ENCODE measurements around the gene ABCG1. TPM values are rescaled to one million over a fixed set of nuclear protein-coding genes. Genes with fewer than 3 reads are reported as not detected.

Gene ABCG1
- total RNA-seq, 2 donors from 2014 or later = 11.8 to 12.4 TPM

- no peak for DNase-seq (ENCODE audit: low spot score)
- intact Hi-C loops (cut with DNase I) = no loop called here
Observed at GRCh38 chr21:42209801-42210479, 9.0 kb upstream of the ABCG1 start.

- intact Hi-C loops (cut with DNase I) = no loop called here
- no peak for DNase-seq (ENCODE audit: low spot score)
Observed at GRCh38 chr21:42212266-42212665, 6.7 kb upstream of the ABCG1 start.

- no peak for DNase-seq (ENCODE audit: low spot score)
- intact Hi-C loops (cut with DNase I) = no loop called here
Observed at GRCh38 chr21:42213082-42213774, 5.7 kb upstream of the ABCG1 start.

GRCh38 chr21:42214081-42214750, 4.7 kb upstream of the ABCG1 start:
- intact Hi-C loops (cut with DNase I) = no loop called here
- no peak for DNase-seq (ENCODE audit: low spot score)

GRCh38 chr21:42214921-42215320, 4.0 kb upstream of the ABCG1 start:
- intact Hi-C loops (cut with DNase I) = no loop called here
- no peak for DNase-seq (ENCODE audit: low spot score)

GRCh38 chr21:42215942-42216725, 2.8 kb upstream of the ABCG1 start:
- DNase-seq (ENCODE audit: low spot score) = no peak
- intact Hi-C loops (cut with DNase I) = no loop called here

- intact Hi-C loops (cut with DNase I) = no loop called here
- no peak for DNase-seq (ENCODE audit: low spot score)
Observed at GRCh38 chr21:42216726-42217572, 2.0 kb upstream of the ABCG1 start.

GRCh38 chr21:42219606-42220137, 732 bp downstream of the ABCG1 start:
- DNase-seq (ENCODE audit: low spot score) = peak; percentile 83

GRCh38 chr21:42220138-42220701, 1.3 kb downstream of the ABCG1 start:
- intact Hi-C loops (cut with DNase I) = no loop called here
- DNase-seq (ENCODE audit: low spot score) = peak; percentile 82

More at GRCh38 chr21:42219606-42220137, 732 bp downstream of the ABCG1 start:
- intact Hi-C loops (cut with DNase I) = no loop called here

- DNase-seq (ENCODE audit: low spot score) = no peak
- intact Hi-C loops (cut with DNase I) = no loop called here
Observed at GRCh38 chr21:42221581-42222345, 2.8 kb downstream of the ABCG1 start.

GRCh38 chr21:42222386-42222785, 3.4 kb downstream of the ABCG1 start:
- intact Hi-C loops (cut with DNase I) = no loop called here
- peak; percentile 63 for DNase-seq (ENCODE audit: low spot score)

GRCh38 chr21:42222821-42223390, 4.0 kb downstream of the ABCG1 start:
- no peak for DNase-seq (ENCODE audit: low spot score)
- intact Hi-C loops (cut with DNase I) = no loop called here

- intact Hi-C loops (cut with DNase I) = no loop called here
- peak; percentile 69 for DNase-seq (ENCODE audit: low spot score)
Observed at GRCh38 chr21:42223826-42224575, 5.1 kb downstream of the ABCG1 start.

- no peak for DNase-seq (ENCODE audit: low spot score)
- intact Hi-C loops (cut with DNase I) = no loop called here
Observed at GRCh38 chr21:42225042-42225441, 6.1 kb downstream of the ABCG1 start.

- DNase-seq (ENCODE audit: low spot score) = peak; percentile 54
- intact Hi-C loops (cut with DNase I) = no loop called here
Observed at GRCh38 chr21:42225571-42226155, 6.7 kb downstream of the ABCG1 start.

GRCh38 chr21:42226626-42227025, 7.7 kb downstream of the ABCG1 start:
- intact Hi-C loops (cut with DNase I) = no loop called here
- no peak for DNase-seq (ENCODE audit: low spot score)
